Measurements from ENCODE around the gene UBA7. TPM values are rescaled to one million over a fixed set of nuclear protein-coding genes. Genes with fewer than 3 reads are reported as not detected.

Gene UBA7
- total and polyA plus RNA-seq, 2 of the 8 experiments (the other 6 are each of a cell fraction or from before 2014, with no cell fraction given), result 0.34 to 0.65 TPM

DNA sequence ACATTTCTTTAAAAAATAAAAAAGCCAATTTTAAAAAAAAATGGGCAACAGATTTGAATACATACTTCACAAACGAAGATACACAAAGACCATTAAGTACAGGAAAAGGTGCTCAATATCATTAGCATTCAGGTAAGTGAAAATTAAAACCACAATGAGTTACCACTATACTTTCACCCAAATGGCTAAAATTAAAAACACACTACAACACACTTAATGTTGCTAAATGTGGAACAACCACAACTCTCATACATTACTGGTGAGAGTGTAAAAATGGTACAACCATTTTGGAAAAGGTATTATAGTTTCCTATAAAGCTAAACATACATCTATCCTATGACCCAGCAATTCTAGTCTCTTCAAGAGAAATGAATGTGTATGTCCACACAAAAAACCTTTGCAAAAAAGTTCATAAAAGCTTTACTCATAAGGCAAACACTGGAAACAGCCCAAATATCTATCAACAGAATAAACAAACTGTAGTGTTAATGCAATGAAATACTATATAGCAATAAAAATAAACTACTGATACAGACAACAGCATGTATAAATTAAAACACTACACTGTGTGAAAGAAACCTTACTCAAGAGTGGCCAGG lies 42.3 kb downstream of the UBA7 start:
- ChIA-PET POLR2A (ENCODE audit: partially characterized antibody) (interaction anchor here (2.8 kb wide), 1 partner anchor 15 kb away, joined by 7 read pairs; the partner anchor contains the start of gene IP6K1), CTCF (ENCODE audit: partially characterized antibody) (interaction anchor here (0.6 to 1.6 kb wide), 7 partner anchors 12 to 68 kb away, joined by 3 to 4 read pairs (median 3); partner anchors contain the start of gene AMIGO3)
- Histone ChIP-seq H3K4me3 (ENCODE audit: extremely low read depth in 1 of 4, insufficient read depth in 2 of 4, low read depth in 3 of 4, low read length in 4 of 4) (no peak overlapping the region), H3K23ac (ENCODE audit: insufficient read length) (no peak overlapping the region), H2BK20ac (ENCODE audit: low read length) (no peak overlapping the region), H4K8ac (ENCODE audit: extremely low read depth, insufficient read depth, low read length) (no peak overlapping the region), H3K14ac (ENCODE audit: insufficient read length) (no peak overlapping the region), H2AK5ac (ENCODE audit: low read depth, low read length) (no peak overlapping the region), H3K56ac (replicated peaks; ENCODE audit: insufficient read length, low read depth, low read length) (no peak overlapping the region), H2BK15ac (ENCODE audit: low read length) (no peak overlapping the region), H3K27ac (ENCODE audit: low read depth, low read length) (no peak overlapping the region), H3K9me3 (ENCODE audit: insufficient read depth in 2 of 2, low read depth in 1 of 2, low read length in 1 of 2) (no peaks in the 10 kb centered on the region), H3K79me2 (ENCODE audit: control insufficient read depth in 1 of 2, insufficient read depth in 2 of 2, low read length in 2 of 2) (peaks cover 6 to 84% of the 10 kb centered on the region in 2 experiments; a peak in 2 of 4 replicates), H3K36me3 (ENCODE audit: control insufficient read depth in 2 of 4, insufficient read depth in 4 of 4, low read length in 3 of 4) (peaks cover 0 to 3% (median 0%) of the 10 kb centered on the region in 4 experiments; a peak in 2 of 8 replicates), H3K23me2 (ENCODE audit: low read depth, low read length) (no peaks in the 10 kb centered on the region; the same call in 1 of the 2 replicates), H4K5ac (ENCODE audit: insufficient read length, low read depth, low read length) (no peak overlapping the region), H2BK5ac (ENCODE audit: low read depth, low read length) (no peak overlapping the region), H2BK120ac (replicated peaks; ENCODE audit: low read depth, low read length) (no peak overlapping the region), H4K91ac (replicated peaks; ENCODE audit: insufficient read length, low read length) (no peak overlapping the region), H3K4ac (replicated peaks; ENCODE audit: insufficient read length, low read depth, low read length) (no peak overlapping the region), H3K79me1 (ENCODE audit: low read depth, low read length) (peaks cover 8% of the 10 kb centered on the region), H2BK12ac (ENCODE audit: low read depth, low read length) (no peak overlapping the region), H3K9ac (replicated peaks in 1 of 4; ENCODE audit: extremely low read depth in 1 of 4, low read depth in 3 of 4, low read length in 3 of 4) (no peak overlapping the region), H3K4me1 (replicated peaks in 1 of 4; ENCODE audit: control insufficient read depth in 3 of 4, insufficient read depth in 4 of 4, low read length in 3 of 4) (no peaks in the 10 kb centered on the region), H2AFZ (ENCODE audit: low read length) (no peak overlapping the region), H3K18ac (ENCODE audit: extremely low read depth, low read length) (no peak overlapping the region), H3K4me2 (ENCODE audit: insufficient read depth in 1 of 2, low read depth in 2 of 2, low read length in 2 of 2) (no peak overlapping the region), H3K27me3 (replicated peaks in 1 of 4; ENCODE audit: control insufficient read depth in 3 of 4, extremely low read depth in 1 of 4, insufficient read depth in 3 of 4, low read length in 3 of 4) (no peaks in the 10 kb centered on the region), H4K20me1 (replicated peaks in 1 of 2; ENCODE audit: control insufficient read depth in 1 of 2, insufficient read depth in 2 of 2, low read length in 2 of 2) (peaks cover 0 to under 1% of the 10 kb centered on the region in 2 experiments)
- no peak for FAIRE-seq
- 95% methylated on average over 1 of the region's 1 CpG; no CpG with 5 or more reads in 1 of the 2 experiments for WGBS, 2 experiments (ENCODE audit: extremely low coverage in 1 of 2, insufficient coverage in 1 of 2, insufficient read length in 1 of 2, insufficient replicate concordance in 2 of 2, low coverage in 1 of 2, low lambda C conversion rate in 2 of 2, missing lambda C conversion rate in 1 of 2)
- no peak for DNase-seq (ENCODE audit: low read depth in 1 of 2, low spot score in 2 of 2)
- no peak for TF ChIP-seq EGR1 (IDR thresholded peaks at IDR 0.05; ENCODE audit: borderline replicate concordance, low read depth, low read length)
- TF ChIP-seq SP2 (IDR thresholded peaks at IDR 0.05; ENCODE audit: low read length), result no peak
- TF ChIP-seq RNF2 (IDR thresholded peaks at IDR 0.05; ENCODE audit: borderline replicate concordance, low read depth, low read length, missing control alignments, poor library complexity, severe bottlenecking), result no peak
- no peak for TF ChIP-seq CREB1 (IDR thresholded peaks at IDR 0.05)
- TF ChIP-seq EP300 (IDR thresholded peaks at IDR 0.05; ENCODE audit: borderline replicate concordance in 1 of 2, low read depth in 2 of 2, low read length in 2 of 2), result no peak
- TF ChIP-seq, protein P1, sequence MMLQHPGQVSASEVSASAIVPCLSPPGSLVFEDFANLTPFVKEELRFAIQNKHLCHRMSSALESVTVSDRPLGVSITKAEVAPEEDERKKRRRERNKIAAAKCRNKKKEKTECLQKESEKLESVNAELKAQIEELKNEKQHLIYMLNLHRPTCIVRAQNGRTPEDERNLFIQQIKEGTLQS (IDR thresholded peaks at IDR 0.05; ENCODE audit: insufficient read depth, low read depth, low read length), result no peak
- TF ChIP-seq ASH2L (IDR thresholded peaks at IDR 0.05; ENCODE audit: low read length), result no peak
